ENCODE data around the gene PTPRN2.

The PTPRN2 gene

GRCh38 chr7:157547102-157547501 is 1040.5 kb downstream of the PTPRN2 start:
- DNase-seq (ENCODE audit: low spot score), result no peak

- DNase-seq (ENCODE audit: low spot score), result no peak
These were observed 1042.0 kb downstream of the PTPRN2 start for GRCh38 chr7:157545681-157546060.

- DNase-seq (ENCODE audit: low spot score), result no peak
These were observed 1042.5 kb downstream of the PTPRN2 start for GRCh38 chr7:157544980-157545680.

- DNase-seq (ENCODE audit: low spot score), result no peak
These were observed 1043.4 kb downstream of the PTPRN2 start for GRCh38 chr7:157544226-157544625.

GRCh38 chr7:157543791-157544190 is 1043.8 kb downstream of the PTPRN2 start:
- DNase-seq (ENCODE audit: low spot score), result no peak

GRCh38 chr7:157543276-157543675 is 1044.3 kb downstream of the PTPRN2 start:
- no peak for DNase-seq (ENCODE audit: low spot score)

GRCh38 chr7:157542068-157543021 is 1045.3 kb downstream of the PTPRN2 start:
- DNase-seq (ENCODE audit: low spot score), result no peak

- DNase-seq (ENCODE audit: low spot score), result no peak
These were observed 1046.1 kb downstream of the PTPRN2 start for GRCh38 chr7:157541295-157542067.

- DNase-seq (ENCODE audit: low spot score), result no peak
These were observed 1046.9 kb downstream of the PTPRN2 start for GRCh38 chr7:157540606-157541294.

- DNase-seq (ENCODE audit: low spot score), result no peak
These were observed 1047.6 kb downstream of the PTPRN2 start for GRCh38 chr7:157540020-157540419.

- DNase-seq (ENCODE audit: low spot score), result no peak
These were observed 1048.1 kb downstream of the PTPRN2 start for GRCh38 chr7:157539521-157539920.

GRCh38 chr7:157538735-157539134 is 1048.9 kb downstream of the PTPRN2 start:
- DNase-seq (ENCODE audit: low spot score), result no peak

GRCh38 chr7:157538321-157538720 is 1049.3 kb downstream of the PTPRN2 start:
- DNase-seq (ENCODE audit: low spot score), result no peak

GRCh38 chr7:157537056-157537455 is 1050.6 kb downstream of the PTPRN2 start:
- no peak for DNase-seq (ENCODE audit: low spot score)

GRCh38 chr7:157532068-157532467 is 1055.6 kb downstream of the PTPRN2 start:
- no peak for DNase-seq (ENCODE audit: low spot score)

- DNase-seq (ENCODE audit: low spot score), result no peak
These were observed 1057.7 kb downstream of the PTPRN2 start for GRCh38 chr7:157529768-157530560.

- DNase-seq (ENCODE audit: low spot score), result no peak
These were observed 1058.8 kb downstream of the PTPRN2 start for GRCh38 chr7:157528785-157529341.

GRCh38 chr7:157527686-157528085 is 1059.9 kb downstream of the PTPRN2 start:
- DNase-seq (ENCODE audit: low spot score), result no peak

- DNase-seq (ENCODE audit: low spot score), result no peak
These were observed 1060.5 kb downstream of the PTPRN2 start for GRCh38 chr7:157526913-157527634.
